ENCODE data around the gene OPRD1. TPM values are rescaled to one million over a fixed set of nuclear protein-coding genes. Genes with fewer than 3 reads are reported as not detected.
"Not testable (repeated sequence)": the region's sequence is repeated elsewhere in the genome, so short reads cannot be mapped to it uniquely, and the experiment has no call there.

OPRD1 gene
- total RNA-seq: 0.05 TPM in 1 of 2 replicates, not detected in the other

DNA sequence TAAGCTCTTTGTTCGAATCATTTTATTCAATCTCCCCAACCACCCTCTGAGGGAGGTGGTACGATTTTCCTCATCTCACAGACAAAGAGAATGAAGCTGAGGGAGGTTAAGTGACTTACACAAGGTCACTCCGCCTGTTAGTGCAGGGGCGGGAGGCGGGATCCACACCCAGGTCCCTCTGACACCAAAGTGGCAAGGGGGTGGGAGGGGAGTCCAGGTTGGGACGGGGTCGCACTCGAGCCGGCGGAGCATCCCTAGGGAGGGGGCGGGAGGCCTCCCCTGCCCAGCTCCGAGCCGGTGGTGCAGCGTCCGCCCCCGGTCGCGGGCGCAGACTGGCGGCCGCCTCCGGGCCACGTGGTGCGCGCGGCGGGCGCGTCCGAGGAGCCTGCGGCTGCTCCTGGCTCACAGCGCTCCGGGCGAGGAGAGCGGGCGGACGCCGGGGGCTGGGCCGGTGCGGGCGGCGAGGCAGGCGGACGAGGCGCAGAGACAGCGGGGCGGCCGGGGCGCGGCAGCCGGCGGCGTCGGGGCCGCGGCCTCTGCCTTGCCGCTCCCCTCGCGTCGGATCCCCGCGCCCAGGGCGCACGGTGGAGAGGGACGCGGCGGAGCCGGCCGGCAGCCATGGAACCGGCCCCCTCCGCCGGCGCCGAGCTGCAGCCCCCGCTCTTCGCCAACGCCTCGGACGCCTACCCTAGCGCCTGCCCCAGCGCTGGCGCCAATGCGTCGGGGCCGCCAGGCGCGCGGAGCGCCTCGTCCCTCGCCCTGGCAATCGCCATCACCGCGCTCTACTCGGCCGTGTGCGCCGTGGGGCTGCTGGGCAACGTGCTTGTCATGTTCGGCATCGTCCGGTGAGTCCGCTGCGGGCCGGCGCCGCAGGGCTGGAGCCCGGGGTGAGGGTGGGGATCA, at the start of gene OPRD1:
Gene OPRD1 (plus strand): TSS at position 405 of the 903 bp plus-strand sequence. CDS start 214 bp downstream, at position 619.
- H3K27me3 Mint-ChIP-seq (ENCODE audit: insufficient read depth): peaks cover 46% of the 10 kb centered on the region
- intact Hi-C loops (cut with micrococcal nuclease): no loop called here
- no peaks in the 10 kb centered on the region for H3K9me3 Mint-ChIP-seq
- no peaks in the 10 kb centered on the region for H3K4me1 Mint-ChIP-seq (ENCODE audit: low read depth)
- H3K27ac Mint-ChIP-seq: no peak within 1 kb of the TSS
- DNase-seq (ENCODE audit: low spot score): no peak
- no peaks in the 10 kb centered on the region for H3K36me3 Mint-ChIP-seq (ENCODE audit: low read depth)
- no peak within 1 kb of the TSS for H3K4me3 Mint-ChIP-seq

GRCh38 chr1:28766532-28767183, 45.3 kb upstream of the OPRD1 start:
- no peak overlapping the region for H3K27ac Mint-ChIP-seq

GRCh38 chr1:28770601-28771165, 41.3 kb upstream of the OPRD1 start:
- Mint-ChIP-seq H3K27ac (peak overlapping the region; percentile 65), H3K27me3 (ENCODE audit: insufficient read depth) (no peaks in the 10 kb centered on the region), H3K9me3 (no peaks in the 10 kb centered on the region), H3K4me3 (no peak overlapping the region), H3K36me3 (ENCODE audit: low read depth) (peaks cover 20% of the 10 kb centered on the region), H3K4me1 (ENCODE audit: low read depth) (peaks cover 10% of the 10 kb centered on the region)
- intact Hi-C loops (cut with micrococcal nuclease): no loop called here
- no peak for DNase-seq (ENCODE audit: low spot score)

More at GRCh38 chr1:28766532-28767183, 45.3 kb upstream of the OPRD1 start:
- DNase-seq (ENCODE audit: low spot score): no peak
- Mint-ChIP-seq H3K4me1 (ENCODE audit: low read depth) (peaks cover 9% of the 10 kb centered on the region), H3K9me3 (no peaks in the 10 kb centered on the region), H3K4me3 (no peak overlapping the region), H3K36me3 (ENCODE audit: low read depth) (peaks cover 19% of the 10 kb centered on the region), H3K27me3 (ENCODE audit: insufficient read depth) (no peaks in the 10 kb centered on the region)
- intact Hi-C loops (cut with micrococcal nuclease): no loop called here

- intact Hi-C loops (cut with micrococcal nuclease); H3K27ac Mint-ChIP-seq; H3K9me3 Mint-ChIP-seq; H3K27me3 Mint-ChIP-seq (ENCODE audit: insufficient read depth); H3K4me3 Mint-ChIP-seq; H3K4me1 Mint-ChIP-seq (ENCODE audit: low read depth); DNase-seq (ENCODE audit: low spot score): not testable (repeated sequence)
- H3K36me3 Mint-ChIP-seq (ENCODE audit: low read depth): peaks cover 17% of the 10 kb centered on the region
These were observed 40.0 kb upstream of the OPRD1 start for GRCh38 chr1:28771921-28772320.

DNA sequence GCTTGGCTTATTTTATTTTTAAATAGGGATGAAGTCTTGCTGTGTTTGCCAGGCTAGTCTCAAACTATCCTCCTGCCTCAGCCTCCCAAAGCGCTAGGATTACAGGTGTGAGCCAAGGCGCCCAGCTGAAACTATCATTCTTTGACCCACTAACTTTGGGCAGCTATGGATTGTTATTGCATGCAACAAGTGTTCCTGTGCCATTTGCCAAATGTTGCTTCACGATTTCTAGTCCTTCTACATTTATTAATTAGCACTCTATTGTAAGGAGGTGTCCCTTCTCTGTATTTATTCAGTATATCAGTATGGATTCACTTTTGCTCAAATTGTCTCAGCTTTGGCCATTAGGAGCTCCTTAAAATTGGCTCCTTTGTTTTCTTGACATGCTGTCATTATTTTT, 38.9 kb upstream of the OPRD1 start:
- intact Hi-C loops (cut with micrococcal nuclease): no loop called here
- Mint-ChIP-seq H3K4me3 (peak overlapping the region; percentile 30), H3K4me1 (ENCODE audit: low read depth) (peaks cover 5% of the 10 kb centered on the region), H3K27ac (no peak overlapping the region), H3K36me3 (ENCODE audit: low read depth) (peaks cover 17% of the 10 kb centered on the region), H3K9me3 (no peaks in the 10 kb centered on the region), H3K27me3 (ENCODE audit: insufficient read depth) (no peaks in the 10 kb centered on the region)
- DNase-seq (ENCODE audit: low spot score): no peak

GRCh38 chr1:28775121-28775942, 36.6 kb upstream of the OPRD1 start:
- H3K9me3 Mint-ChIP-seq: no peaks in the 10 kb centered on the region
- peaks cover 2% of the 10 kb centered on the region for H3K27me3 Mint-ChIP-seq (ENCODE audit: insufficient read depth)
- intact Hi-C loops (cut with micrococcal nuclease): loop anchor here (1.0 kb wide), 1 partner anchor 39 kb away; the partner anchor contains the start of gene YTHDF2
- H3K27ac Mint-ChIP-seq: no peak overlapping the region
- H3K4me3 Mint-ChIP-seq: peak overlapping the region; percentile 49
- DNase-seq (ENCODE audit: low spot score): peak; percentile 61
- peaks cover 9% of the 10 kb centered on the region for H3K4me1 Mint-ChIP-seq (ENCODE audit: low read depth)
- H3K36me3 Mint-ChIP-seq (ENCODE audit: low read depth): peaks cover 10% of the 10 kb centered on the region

GRCh38 chr1:28776341-28776740, 35.6 kb upstream of the OPRD1 start:
- peaks cover 2% of the 10 kb centered on the region for H3K27me3 Mint-ChIP-seq (ENCODE audit: insufficient read depth)
- H3K4me3 Mint-ChIP-seq: peak overlapping the region; percentile 30
- H3K36me3 Mint-ChIP-seq (ENCODE audit: low read depth): peaks cover 10% of the 10 kb centered on the region
- H3K4me1 Mint-ChIP-seq (ENCODE audit: low read depth): peaks cover 9% of the 10 kb centered on the region
- DNase-seq (ENCODE audit: low spot score): no peak
- H3K9me3 Mint-ChIP-seq: no peaks in the 10 kb centered on the region
- no peak overlapping the region for H3K27ac Mint-ChIP-seq
- intact Hi-C loops (cut with micrococcal nuclease): no loop called here

GRCh38 chr1:28778021-28778420, 33.9 kb upstream of the OPRD1 start:
- H3K27ac Mint-ChIP-seq: no peak overlapping the region
- DNase-seq (ENCODE audit: low spot score): no peak
- H3K9me3 Mint-ChIP-seq: no peaks in the 10 kb centered on the region
- peaks cover 9% of the 10 kb centered on the region for H3K4me1 Mint-ChIP-seq (ENCODE audit: low read depth)
- peaks cover 3% of the 10 kb centered on the region for H3K36me3 Mint-ChIP-seq (ENCODE audit: low read depth)
- no peak overlapping the region for H3K4me3 Mint-ChIP-seq
- peaks cover 2% of the 10 kb centered on the region for H3K27me3 Mint-ChIP-seq (ENCODE audit: insufficient read depth)
- intact Hi-C loops (cut with micrococcal nuclease): no loop called here

GRCh38 chr1:28779751-28780408, 32.1 kb upstream of the OPRD1 start:
- H3K9me3 Mint-ChIP-seq: no peaks in the 10 kb centered on the region
- no peak overlapping the region for H3K4me3 Mint-ChIP-seq

GRCh38 chr1:28781305-28781704, 30.7 kb upstream of the OPRD1 start:
- H3K27me3 Mint-ChIP-seq (ENCODE audit: insufficient read depth): peaks cover 6% of the 10 kb centered on the region
- no peak overlapping the region for H3K27ac Mint-ChIP-seq
- no peak for DNase-seq (ENCODE audit: low spot score)
- intact Hi-C loops (cut with micrococcal nuclease): no loop called here
- no peaks in the 10 kb centered on the region for H3K9me3 Mint-ChIP-seq
- peaks cover 15% of the 10 kb centered on the region for H3K4me1 Mint-ChIP-seq (ENCODE audit: low read depth)
- peaks cover 1% of the 10 kb centered on the region for H3K36me3 Mint-ChIP-seq (ENCODE audit: low read depth)
- H3K4me3 Mint-ChIP-seq: no peak overlapping the region

More at GRCh38 chr1:28779751-28780408, 32.1 kb upstream of the OPRD1 start:
- Mint-ChIP-seq H3K36me3 (ENCODE audit: low read depth) (peaks cover 2% of the 10 kb centered on the region), H3K27ac (no peak overlapping the region), H3K4me1 (ENCODE audit: low read depth) (peaks cover 8% of the 10 kb centered on the region), H3K27me3 (ENCODE audit: insufficient read depth) (peaks cover 4% of the 10 kb centered on the region)
- intact Hi-C loops (cut with micrococcal nuclease): no loop called here
- DNase-seq (ENCODE audit: low spot score): no peak

GRCh38 chr1:28782011-28782410, 30.0 kb upstream of the OPRD1 start:
- Mint-ChIP-seq H3K27ac (no peak overlapping the region), H3K36me3 (ENCODE audit: low read depth) (peaks cover 1% of the 10 kb centered on the region), H3K27me3 (ENCODE audit: insufficient read depth) (peaks cover 10% of the 10 kb centered on the region), H3K9me3 (no peaks in the 10 kb centered on the region), H3K4me1 (ENCODE audit: low read depth) (peaks cover 15% of the 10 kb centered on the region), H3K4me3 (no peak overlapping the region)
- intact Hi-C loops (cut with micrococcal nuclease): no loop called here
- no peak for DNase-seq (ENCODE audit: low spot score)

GRCh38 chr1:28783363-28783762, 28.6 kb upstream of the OPRD1 start:
- H3K9me3 Mint-ChIP-seq: no peaks in the 10 kb centered on the region
- H3K36me3 Mint-ChIP-seq (ENCODE audit: low read depth): peaks cover 1% of the 10 kb centered on the region
- peaks cover 11% of the 10 kb centered on the region for H3K27me3 Mint-ChIP-seq (ENCODE audit: insufficient read depth)
- H3K4me1 Mint-ChIP-seq (ENCODE audit: low read depth): peaks cover 15% of the 10 kb centered on the region
- H3K4me3 Mint-ChIP-seq: no peak overlapping the region
- no peak overlapping the region for H3K27ac Mint-ChIP-seq
- no peak for DNase-seq (ENCODE audit: low spot score)
- intact Hi-C loops (cut with micrococcal nuclease): no loop called here
